Sciatic nerve (tissue), 2 donors: Measurements from ENCODE around the gene CHRNA4. TPM values are rescaled to one million over a fixed set of nuclear protein-coding genes. Genes with fewer than 3 reads are reported as not detected.

Experiments
- ATAC-seq: fragments of 200-7000 bp; cut with Tn5 transposase; one replicate; pipeline ENCODE4 v1.9.1; 2020; ENCODE audit warnings: mild to moderate bottlenecking, moderate library complexity
- DNase-seq: peaks from one replicate; pipeline ENCODE4 v3.0.0-alpha.2; 2020; ENCODE audit warnings: low spot score
- intact Hi-C: fragments of 100-400 bp; cut with DNase I; formaldehyde crosslinking; loops from one replicate; pipeline ENCODE4 v1.14.2; 2022
- total RNA-seq: library from RNA; stranded (reverse); fragmentation: NEBNext Ultra II Directional; extraction: Animal tissue kit (Norgen Biotek cat#: 25700); gene quantifications from one replicate; pipeline ENCODE4 v1.2.1, GENCODE V29; 2021
- donor health status: DM: no; HTN: no; CAD: no.
- donor health status: DM: no; HTN: no; CAD: no.

The CHRNA4 gene
- total RNA-seq, 1 donor from 2014 or later: 0.80 TPM

- intact Hi-C loops: no loop called here
- ATAC-seq: no peak
- DNase-seq: no peak
These were observed 5.3 kb downstream of the CHRNA4 start for GRCh38 chr20:63355781-63356295.

- ATAC-seq (no peak), DNase-seq (no peak)
- intact Hi-C loops: no loop called here
These were observed 6.4 kb downstream of the CHRNA4 start for GRCh38 chr20:63354636-63355350.

- ATAC-seq (peak; percentile 8), DNase-seq (no peak)
- intact Hi-C loops: no loop called here
These were observed 8.3 kb downstream of the CHRNA4 start for GRCh38 chr20:63352811-63353221.

DNA sequence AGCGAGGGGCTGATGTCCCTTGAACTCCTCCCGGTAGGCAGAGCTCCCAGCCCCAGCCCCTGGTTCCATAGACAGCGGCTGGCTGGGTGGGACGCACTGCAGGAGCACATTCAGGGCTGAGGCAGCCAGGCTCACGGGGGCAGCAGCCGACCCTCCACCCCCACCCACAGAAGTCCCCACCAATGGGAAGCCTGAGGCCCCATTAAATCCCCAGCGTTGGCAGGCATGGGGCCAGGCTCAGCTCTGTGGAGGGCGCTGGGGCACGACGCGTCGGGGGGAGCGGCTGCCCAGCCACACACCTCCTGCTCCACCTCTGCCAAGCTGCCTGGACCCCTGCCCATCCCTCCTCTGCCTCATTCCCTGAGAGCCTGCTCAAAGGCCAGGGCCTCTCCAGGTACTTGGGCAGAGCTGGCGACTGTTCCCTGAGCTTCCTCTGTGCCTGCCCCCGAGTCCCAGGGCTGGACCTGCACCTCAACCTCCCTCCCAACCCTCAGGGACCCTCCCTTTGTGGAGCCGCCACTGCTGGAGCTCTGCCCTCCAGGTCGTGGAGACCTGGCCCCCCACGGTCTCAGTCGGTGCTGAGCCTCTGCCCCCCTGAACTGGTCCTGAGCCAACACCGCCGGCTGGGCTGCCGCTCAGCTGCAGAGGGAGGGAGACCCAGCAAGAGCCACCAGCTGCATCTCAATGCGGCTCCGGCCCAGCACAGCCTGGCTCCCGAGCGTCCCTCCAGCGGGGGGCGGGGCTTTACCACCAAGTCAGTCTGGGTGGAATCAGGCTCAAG is 9.1 kb downstream of the CHRNA4 start:
- DNase-seq: no peak
- intact Hi-C loops: no loop called here
- no peak for ATAC-seq

DNA sequence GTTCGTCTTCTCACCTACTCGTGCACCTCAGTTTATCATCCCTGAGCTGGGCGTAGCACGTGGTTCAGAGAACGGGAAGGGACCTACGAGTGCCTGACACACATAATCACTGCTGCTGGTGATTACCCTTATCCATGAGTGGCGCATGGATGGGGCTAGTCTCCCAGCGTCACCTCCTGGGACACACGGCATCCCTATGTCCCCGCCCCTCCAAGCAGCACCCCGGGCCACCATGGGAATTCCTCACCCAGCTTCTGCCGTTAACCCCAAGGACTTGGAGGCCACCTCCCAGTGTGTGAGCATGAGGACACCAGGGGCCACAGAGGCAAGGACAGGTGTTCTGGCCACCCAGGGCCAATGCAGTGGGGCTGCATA is 9.8 kb downstream of the CHRNA4 start:
- ATAC-seq (no peak), DNase-seq (no peak)
- intact Hi-C loops: no loop called here

- intact Hi-C loops: no loop called here
- ATAC-seq: no peak
- DNase-seq: no peak
These were observed 10.4 kb downstream of the CHRNA4 start for GRCh38 chr20:63350597-63351325.

DNA sequence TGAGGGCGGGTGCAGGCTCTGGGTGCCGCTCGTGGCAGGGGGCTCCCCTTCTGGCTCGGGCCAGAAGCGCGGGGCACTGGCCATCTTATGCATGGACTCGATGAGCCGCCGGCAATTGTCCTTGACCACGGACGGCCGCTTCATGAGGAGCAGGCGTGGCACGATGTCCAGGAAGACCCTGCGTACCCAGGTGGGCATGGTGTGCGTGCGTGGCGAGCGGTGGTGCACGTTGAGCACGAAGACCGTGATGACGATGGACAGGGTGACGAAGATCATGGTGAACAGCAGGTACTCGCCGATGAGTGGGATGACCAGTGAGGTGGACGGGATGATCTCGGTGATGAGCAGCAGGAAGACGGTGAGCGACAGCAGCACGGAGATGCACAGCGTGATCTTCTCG is 11.0 kb downstream of the CHRNA4 start:
- intact Hi-C loops: no loop called here
- DNase-seq (no peak), ATAC-seq (no peak)

GRCh38 chr20:63349516-63349895 is 11.6 kb downstream of the CHRNA4 start:
- ATAC-seq (no peak), DNase-seq (no peak)
- intact Hi-C loops: no loop called here

DNA sequence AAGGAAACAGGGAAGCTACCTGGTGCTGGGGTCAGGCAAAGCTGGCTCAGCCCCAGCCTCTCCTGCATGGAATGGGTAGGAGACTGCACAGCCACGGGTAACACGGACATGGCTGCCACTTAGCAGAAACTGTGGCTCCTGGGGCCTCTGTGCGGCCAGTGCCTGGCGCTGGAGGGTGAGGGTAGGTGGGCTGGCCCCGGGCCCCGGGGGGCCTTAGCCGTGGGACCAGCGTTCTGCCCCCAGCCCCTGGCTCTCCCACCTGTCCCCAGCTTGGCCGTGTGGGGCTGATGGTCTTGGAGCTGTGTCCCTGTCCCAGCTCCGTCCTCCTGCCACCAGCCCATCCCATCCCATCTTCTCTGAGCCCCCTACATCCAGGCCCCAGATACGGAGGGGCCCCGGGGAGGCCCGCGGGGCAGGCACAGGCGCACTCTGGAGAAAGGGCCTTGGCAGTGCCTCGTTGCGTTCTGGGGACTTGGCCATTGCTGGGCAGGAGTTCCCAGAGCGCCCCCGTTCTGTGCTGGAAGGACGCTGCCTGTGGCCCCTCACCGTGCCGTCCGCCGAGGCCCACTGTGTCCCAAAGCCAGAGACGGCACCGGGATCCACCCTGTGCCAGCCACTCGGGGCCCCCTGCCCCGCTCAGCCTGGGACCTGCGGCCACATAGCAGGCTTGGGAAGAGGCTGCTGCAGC is 12.2 kb downstream of the CHRNA4 start:
- DNase-seq (no peak), ATAC-seq (no peak)
- intact Hi-C loops: no loop called here

DNA sequence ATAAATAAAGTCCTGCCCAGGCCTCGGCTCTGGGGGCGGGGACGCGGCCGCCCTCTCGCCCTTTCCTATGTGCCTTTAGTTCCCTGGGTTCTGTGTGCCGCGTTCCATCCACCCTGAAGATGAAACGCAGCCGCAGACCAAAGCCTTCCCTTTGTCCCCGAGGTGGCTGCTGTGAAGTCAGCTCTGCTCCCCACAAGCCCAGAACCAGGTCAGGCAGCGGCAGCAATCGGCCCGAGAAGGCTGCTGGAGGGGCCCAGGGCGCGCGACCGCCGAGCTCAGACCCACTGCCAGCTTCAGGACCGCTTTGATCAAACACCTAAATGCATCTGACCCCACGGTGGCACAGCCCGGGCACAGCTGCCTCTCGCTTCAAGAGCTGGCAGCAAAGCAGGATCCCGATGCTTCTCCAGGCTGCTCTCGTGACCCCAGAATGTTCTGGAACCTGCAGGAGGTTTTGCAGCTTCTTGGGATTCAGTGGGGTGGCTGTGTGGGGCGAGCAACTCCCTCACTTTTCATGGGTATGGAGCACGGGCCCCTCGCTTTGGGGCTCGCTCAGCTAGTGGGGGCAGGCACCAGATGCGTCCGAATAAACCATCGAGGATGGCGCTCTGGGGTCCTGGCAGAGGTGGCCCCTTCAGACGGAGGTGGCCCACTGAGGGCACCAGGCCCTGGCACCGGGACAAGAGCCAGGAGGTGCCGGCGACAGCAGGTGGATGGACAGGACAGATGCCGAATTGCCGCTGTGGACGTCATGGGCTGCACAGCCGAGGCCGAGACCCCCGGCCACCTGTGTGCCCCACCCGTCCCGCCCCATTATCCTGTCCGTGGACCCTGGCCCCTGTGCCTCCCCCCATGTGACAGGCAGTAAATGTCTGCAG is 13.0 kb downstream of the CHRNA4 start:
- ATAC-seq (no peak), DNase-seq (no peak)
- intact Hi-C loops: no loop called here

DNA sequence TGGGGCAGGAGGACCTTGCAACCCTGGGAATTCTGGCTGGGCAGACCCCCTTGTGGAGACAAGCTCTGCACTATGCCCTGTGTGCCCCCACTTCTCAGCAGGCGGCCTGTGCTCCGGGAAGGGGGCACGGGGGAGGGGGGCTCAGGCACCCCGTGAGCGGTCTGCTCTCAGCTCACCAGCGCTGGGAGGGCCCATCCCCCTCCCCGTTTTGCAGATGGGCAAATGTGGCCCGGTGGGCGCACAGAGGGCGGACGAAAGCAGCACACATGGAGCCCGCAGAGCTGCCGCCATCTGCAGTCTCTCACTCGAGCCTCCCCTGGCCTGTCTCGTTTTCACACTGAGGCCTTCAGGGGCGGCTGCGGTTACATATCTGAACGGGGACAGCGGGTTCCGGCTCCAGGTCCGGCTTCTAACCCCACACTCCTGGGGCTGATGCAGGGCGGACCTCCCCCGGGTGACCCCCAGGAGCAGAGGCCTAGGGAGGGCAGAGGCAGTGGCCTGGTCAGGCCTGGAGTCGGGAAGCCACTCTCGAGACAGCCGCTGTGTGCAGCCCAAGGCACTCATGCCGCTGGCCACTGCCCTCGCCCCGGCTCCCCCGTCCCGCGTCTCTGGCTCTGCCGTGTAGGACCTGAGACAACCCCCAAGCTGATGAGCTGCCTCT is 13.9 kb downstream of the CHRNA4 start:
- intact Hi-C loops: no loop called here
- ATAC-seq (no peak), DNase-seq (no peak)

- no peak for ATAC-seq
These were observed 14.7 kb downstream of the CHRNA4 start for GRCh38 chr20:63346131-63347080.

GRCh38 chr20:63345328-63346100 is 15.6 kb downstream of the CHRNA4 start:
- intact Hi-C loops: no loop called here
- no peak for DNase-seq
- ATAC-seq: peak; percentile 14

More at GRCh38 chr20:63346131-63347080, 14.7 kb downstream of the CHRNA4 start:
- intact Hi-C loops: no loop called here
- no peak for DNase-seq

DNA sequence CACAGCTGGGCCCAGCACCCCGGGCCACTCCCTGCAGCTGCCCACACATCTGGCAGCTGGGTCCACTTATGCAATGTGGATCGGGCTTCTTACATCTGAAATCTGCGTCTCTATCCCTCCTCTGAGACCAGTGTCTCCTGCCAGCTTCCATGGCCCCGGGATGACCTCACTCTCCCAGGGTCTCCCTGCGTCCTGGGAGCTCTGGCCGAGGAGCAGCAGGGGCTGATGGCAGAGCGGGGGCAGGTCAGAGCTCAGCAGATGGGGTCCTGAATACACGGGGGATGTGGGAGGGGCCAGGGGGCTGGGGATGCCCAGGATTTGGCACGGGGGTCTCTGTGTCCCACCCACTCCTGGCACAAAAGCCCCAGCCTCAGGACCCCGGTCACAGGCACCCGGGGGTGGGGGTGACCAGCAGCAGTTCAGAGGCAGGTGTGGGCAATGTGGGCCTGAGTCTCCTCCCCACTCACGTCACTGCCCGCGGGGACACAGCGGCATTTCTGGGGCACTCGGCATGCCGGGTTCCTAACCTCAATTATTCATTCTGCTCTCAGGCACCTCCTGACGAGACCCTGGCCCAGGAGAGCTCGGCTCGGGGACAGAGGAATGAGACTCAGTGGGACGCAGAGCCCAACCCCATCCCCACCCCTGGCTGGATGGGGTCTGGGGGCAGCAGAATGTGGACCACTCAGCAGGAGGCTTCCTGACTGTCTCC is 16.4 kb downstream of the CHRNA4 start:
- DNase-seq (no peak), ATAC-seq (peak; percentile 85)
- intact Hi-C loops: no loop called here
